LHCN-M2 (cell line): ENCODE measurements around the gene JSRP1. TPM values are rescaled to one million over a fixed set of nuclear protein-coding genes. Genes with fewer than 3 reads are reported as not detected.
"Not testable (repeated sequence)": the region's sequence is repeated elsewhere in the genome, so short reads cannot be mapped to it uniquely, and the experiment has no call there.

Experiments used
- DNase-seq: peaks from one replicate; pipeline ENCODE4 v3.0.0-alpha.2; 2012; ENCODE audit warnings: low read depth
- total RNA-seq: library from RNA; depleted of rRNA; stranded (reverse); fragments of >200 nt; gene quantifications from 2 replicates; pipeline ENCODE4 v1.2.3, GENCODE V29; 2014

JSRP1 gene
- total RNA-seq, 1 experiment from 2014 or later = 219 TPM

- DNase-seq = no peak
These were observed 26.6 kb upstream of the JSRP1 start for GRCh38 chr19:2282862-2283237.

DNA sequence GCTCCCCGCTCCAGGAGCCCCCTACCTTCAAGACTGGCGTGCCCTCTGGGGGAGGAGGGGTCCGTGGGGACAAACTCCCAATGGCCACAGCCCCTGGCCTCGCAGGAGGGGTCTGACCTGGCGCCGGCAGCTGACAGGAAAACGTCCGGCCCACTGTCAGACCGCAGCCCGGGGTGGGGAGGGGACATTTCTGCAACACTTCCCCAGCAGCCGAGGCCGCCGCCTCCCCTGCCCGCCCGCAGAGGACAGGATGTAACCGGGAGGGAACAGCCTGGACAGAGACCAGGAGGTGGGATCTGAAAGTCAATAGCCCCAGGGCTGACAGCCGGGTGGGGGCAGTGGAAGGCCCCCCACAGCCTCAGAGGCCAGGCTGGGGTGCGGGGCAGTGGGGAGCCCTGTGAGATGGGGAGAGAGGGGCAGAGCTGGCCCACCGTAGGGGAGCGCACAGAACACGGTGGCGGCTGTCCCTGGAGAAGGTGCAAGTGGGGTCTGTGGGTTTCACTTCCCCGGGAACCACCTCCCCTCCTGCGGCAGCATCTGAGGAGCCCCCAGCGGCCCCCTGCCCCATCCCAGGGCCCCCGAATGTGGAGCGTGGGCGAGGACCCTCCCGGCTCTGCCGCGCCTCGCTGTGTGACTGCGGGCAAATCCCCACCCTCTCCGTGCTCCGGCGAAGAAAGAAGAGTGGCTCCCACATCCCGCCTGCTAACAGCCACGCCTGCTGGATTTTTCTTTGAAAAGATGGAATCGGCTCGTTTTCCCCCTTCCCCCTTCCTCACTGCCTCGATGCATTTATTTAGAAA lies 26.0 kb upstream of the JSRP1 start, which contains the start of gene PEAK3:
Gene PEAK3, minus strand, starts transcription at position 114 of the 800 bp plus-strand sequence. CDS start 1,244 bp downstream, outside the sequence.
- DNase-seq = peak; percentile 40

- not testable (repeated sequence) for DNase-seq
These were observed 25.2 kb upstream of the JSRP1 start for GRCh38 chr19:2281265-2282061.

DNA sequence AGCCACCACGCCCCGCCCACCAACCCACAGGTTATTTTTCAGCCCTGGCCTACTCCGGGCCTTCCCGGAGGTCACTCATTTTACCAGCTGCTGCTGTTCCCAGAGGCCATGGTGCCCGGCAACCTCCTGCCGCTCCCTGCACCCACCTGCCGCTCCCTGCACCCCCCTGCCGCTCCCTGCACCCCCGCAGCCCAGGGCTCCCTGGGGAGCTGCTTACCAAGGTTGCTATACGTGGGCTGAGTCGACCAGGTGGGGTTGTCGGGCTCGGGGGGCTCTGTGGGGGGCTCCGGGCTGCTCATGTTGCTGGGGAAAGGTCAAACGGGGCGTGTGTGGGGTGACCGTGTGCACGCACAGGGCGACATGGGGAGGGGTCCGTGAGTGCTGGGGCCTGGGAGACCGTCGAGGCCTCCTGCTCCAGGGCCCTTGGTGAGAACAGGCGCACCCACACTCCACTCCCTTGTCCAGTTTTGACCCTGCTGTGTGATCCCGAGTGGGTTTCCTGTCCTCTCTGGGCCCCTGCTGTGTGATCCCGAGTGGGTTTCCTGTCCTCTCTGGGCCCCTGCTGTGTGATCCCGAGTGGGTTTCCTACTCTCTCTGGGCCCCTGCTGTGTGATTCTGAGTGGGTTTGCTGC lies 24.5 kb upstream of the JSRP1 start:
- no peak for DNase-seq

DNA sequence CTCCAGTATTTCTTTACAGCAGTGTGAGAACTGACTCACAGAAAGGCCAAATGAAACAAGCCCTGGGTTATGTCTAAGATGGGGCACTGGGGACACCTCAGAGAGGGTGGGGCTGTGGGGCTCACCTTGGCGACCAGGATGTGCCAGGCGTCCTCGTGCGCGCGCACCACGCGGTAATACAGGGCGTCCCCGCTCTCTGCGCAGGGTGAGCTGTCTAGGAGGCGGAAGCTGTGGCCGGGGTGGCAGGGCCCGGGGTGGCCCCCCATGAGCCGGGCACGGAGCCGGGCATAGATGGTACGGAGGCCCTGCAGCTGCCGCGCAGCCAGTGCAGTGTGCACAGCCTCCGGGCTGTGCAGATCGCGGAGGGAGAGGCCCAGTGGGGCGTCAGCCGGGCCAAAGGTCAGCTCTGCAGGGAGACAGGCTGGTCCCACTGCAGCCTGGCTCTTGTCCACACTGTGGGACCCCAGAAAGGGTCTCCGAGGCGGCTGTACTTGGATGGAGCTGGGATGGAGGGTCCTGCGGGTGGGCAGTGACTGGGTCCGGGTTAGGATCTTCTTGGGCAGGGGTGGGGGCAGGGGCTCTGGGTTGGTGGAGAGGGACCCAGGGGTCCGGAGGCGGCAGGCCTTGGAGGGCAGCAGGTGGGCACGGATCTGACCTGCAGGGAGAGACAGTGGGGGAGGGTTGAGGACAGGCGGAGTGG lies 22.4 kb upstream of the JSRP1 start:
- no peak for DNase-seq

- no peak for DNase-seq
These were observed 20.9 kb upstream of the JSRP1 start for GRCh38 chr19:2277138-2277537.

- no peak for DNase-seq
These were observed 20.3 kb upstream of the JSRP1 start for GRCh38 chr19:2276429-2276986.

DNA sequence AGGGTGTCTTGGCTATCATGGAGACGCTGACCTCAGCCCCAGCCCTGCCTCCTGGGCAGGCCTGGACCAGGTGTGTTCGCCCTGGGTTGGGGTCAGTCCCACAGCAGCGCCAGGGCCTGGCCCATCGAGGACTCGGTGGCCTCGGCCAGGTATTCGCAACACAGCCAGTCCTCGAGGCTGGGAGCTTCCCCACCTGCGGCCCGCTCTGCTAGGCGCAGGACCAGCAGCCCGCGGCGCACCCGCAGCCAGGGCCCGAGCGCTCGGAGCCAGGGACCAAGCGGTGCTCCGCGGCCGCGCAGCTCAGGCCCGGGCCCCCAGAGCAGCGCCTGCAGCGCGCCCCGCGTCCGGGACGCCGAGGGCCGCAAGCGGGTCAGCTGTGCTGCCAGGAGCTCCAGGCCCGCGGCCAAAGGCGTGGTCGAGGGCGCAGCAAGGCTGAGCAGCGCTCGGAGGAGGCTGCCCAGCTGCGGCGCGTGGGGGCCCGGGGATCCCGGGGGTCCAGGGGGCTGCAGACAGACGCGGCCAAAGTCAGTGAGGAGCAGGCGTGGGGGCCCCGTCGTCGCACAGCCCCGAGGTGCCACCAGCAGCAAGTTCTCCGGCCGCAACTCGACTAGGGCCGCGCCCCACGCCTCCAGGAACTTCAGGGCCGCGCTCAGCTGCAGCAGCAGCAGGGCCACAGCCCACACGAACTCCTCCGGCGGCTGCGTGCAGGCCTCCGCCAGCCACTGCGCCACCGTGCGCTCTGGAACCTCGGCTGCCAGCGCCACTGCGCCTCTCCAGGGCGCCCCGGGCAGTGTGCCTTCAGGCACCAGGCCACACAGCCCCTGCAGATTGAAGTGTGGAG lies 19.6 kb upstream of the JSRP1 start:
- no peak for DNase-seq

GRCh38 chr19:2274931-2275535 lies 18.8 kb upstream of the JSRP1 start:
- DNase-seq = peak; percentile 65

GRCh38 chr19:2274185-2274711 lies 18.0 kb upstream of the JSRP1 start:
- no peak for DNase-seq

- peak; percentile 82 for DNase-seq
These were observed 17.4 kb upstream of the JSRP1 start for GRCh38 chr19:2273356-2274184.

GRCh38 chr19:2271234-2272103 lies 15.3 kb upstream of the JSRP1 start:
- DNase-seq = peak; percentile 88

- peak; percentile 79 for DNase-seq
These were observed 14.4 kb upstream of the JSRP1 start for GRCh38 chr19:2270423-2271233.

DNA sequence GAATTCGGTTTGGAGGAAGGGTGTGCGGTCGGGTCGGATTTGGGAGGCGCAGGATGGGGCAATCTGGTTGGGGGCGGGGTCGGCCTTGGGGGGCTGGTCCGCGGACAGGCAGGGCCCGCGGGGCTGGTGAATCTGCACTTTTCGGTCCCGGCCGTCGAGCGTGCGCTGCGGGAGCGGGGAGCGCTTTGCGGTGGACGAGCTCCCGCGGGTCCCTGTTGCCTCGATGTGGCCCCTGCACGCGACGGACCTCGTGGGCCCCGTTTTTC lies 13.9 kb upstream of the JSRP1 start:
- DNase-seq = no peak

DNA sequence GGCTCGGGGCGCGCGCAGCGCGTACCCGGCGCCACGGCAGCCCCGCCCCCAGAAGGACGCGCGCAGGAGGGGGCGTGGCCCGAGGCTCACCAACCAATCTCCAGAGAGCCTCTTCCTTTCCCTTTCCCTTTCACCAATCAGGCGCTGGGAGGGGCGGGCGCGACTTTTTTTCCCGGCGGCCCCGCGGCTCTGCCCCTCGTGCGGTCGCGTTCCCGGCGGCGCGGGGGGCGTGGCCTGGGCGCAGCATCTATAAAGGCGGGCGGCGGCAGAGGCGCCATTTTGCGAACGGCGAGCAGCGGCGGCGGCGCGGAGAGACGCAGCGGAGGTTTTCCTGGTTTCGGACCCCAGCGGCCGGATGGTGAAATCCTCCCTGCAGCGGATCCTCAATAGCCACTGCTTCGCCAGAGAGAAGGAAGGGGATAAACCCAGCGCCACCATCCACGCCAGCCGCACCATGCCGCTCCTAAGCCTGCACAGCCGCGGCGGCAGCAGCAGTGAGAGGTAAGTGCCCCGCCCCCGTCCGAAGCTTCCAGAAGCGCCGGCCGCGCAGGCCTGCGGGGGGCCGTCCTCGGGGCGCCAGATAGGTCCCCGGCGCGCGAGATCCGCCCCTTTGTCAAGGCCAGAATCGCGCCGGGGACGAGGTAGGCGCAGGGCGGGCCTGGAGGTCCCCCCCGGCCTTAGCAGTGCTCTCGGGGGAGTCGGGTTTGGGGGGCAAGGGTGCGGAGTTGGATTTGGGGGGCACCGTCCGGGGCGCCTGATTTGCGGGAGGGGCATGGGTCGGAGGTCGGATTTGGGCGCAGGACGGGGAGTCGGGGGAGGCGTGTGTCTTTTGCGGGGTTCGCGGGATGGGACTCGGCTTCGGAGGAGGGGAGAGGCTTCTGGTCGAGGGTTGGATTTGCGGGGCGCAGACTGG lies 13.3 kb upstream of the JSRP1 start:
- peak; percentile 95 for DNase-seq

DNA sequence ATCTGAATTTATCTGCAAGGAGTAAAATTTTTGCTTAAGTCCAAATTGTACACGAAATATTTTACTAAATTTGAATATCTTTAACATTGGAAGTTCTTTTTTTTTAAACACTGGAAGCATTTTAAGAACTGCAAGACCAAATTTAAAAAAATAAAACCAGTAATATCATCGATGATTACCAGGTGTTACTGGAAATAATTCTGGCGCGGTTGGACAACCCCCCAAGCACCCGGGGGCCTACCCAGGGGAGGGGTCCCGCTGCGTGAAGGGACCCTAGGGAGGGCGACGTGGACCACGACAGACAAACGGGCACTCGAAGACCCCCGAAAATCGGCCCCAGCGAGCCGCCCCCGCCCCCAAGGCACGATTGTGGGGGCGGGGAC lies 12.6 kb upstream of the JSRP1 start:
- no peak for DNase-seq
